Glomerular endothelial cell (primary cell): ENCODE measurements around the gene RPGR. TPM values are rescaled to one million over a fixed set of nuclear protein-coding genes. Genes with fewer than 3 reads are reported as not detected.
A peak's percentile ranks its signal among the peaks of the same experiment; 100 is the strongest.

ENCODE experiments used
- DNase-seq: peaks from one replicate; pipeline ENCODE4 v3.0.0-alpha.2; 2011; ENCODE audit warnings: low read depth, low spot score; ENCODE audit errors: extremely low read depth
- total RNA-seq: library from RNA; depleted of rRNA; stranded (reverse); fragments of >200 nt; gene quantifications from 2 replicates; pipeline ENCODE4 v1.2.3, GENCODE V29; 2015

Gene RPGR, protein sequence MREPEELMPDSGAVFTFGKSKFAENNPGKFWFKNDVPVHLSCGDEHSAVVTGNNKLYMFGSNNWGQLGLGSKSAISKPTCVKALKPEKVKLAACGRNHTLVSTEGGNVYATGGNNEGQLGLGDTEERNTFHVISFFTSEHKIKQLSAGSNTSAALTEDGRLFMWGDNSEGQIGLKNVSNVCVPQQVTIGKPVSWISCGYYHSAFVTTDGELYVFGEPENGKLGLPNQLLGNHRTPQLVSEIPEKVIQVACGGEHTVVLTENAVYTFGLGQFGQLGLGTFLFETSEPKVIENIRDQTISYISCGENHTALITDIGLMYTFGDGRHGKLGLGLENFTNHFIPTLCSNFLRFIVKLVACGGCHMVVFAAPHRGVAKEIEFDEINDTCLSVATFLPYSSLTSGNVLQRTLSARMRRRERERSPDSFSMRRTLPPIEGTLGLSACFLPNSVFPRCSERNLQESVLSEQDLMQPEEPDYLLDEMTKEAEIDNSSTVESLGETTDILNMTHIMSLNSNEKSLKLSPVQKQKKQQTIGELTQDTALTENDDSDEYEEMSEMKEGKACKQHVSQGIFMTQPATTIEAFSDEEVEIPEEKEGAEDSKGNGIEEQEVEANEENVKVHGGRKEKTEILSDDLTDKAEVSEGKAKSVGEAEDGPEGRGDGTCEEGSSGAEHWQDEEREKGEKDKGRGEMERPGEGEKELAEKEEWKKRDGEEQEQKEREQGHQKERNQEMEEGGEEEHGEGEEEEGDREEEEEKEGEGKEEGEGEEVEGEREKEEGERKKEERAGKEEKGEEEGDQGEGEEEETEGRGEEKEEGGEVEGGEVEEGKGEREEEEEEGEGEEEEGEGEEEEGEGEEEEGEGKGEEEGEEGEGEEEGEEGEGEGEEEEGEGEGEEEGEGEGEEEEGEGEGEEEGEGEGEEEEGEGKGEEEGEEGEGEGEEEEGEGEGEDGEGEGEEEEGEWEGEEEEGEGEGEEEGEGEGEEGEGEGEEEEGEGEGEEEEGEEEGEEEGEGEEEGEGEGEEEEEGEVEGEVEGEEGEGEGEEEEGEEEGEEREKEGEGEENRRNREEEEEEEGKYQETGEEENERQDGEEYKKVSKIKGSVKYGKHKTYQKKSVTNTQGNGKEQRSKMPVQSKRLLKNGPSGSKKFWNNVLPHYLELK
- total RNA-seq = 5.2 and 9.9 TPM in 2 replicates

GRCh38 chrX:38327007-38327774 lies at the start of gene RPGR:
Gene RPGR, minus strand, starts transcription at chrX:38327509. Its CDS starts 142 bp downstream, at chrX:38327367.
- no peak for DNase-seq

- DNase-seq = no peak
These were observed 49.4 kb upstream of the RPGR start for GRCh38 chrX:38376747-38377146.

GRCh38 chrX:38375891-38376290 lies 48.6 kb upstream of the RPGR start:
- no peak for DNase-seq

GRCh38 chrX:38374431-38374830 lies 47.1 kb upstream of the RPGR start:
- DNase-seq = no peak

DNA sequence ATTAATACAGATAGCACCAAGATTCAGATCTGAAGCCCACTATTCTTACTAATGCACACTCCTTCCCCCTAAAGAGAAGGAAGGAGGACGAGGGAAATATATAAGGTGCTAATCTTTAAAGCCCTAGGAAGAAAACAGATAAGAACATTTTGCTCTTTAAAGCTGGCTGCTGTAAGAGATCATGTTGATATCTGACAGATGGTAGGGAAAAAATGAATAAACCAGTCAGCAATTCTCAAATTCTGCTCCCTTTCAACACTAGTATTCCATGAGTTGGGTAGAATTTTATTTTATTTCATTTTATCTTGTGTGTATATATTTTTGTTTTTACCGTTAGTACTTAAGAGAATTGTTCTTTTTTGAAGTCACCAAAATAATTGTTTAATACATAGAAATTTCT lies 44.3 kb upstream of the RPGR start:
- DNase-seq = no peak

DNA sequence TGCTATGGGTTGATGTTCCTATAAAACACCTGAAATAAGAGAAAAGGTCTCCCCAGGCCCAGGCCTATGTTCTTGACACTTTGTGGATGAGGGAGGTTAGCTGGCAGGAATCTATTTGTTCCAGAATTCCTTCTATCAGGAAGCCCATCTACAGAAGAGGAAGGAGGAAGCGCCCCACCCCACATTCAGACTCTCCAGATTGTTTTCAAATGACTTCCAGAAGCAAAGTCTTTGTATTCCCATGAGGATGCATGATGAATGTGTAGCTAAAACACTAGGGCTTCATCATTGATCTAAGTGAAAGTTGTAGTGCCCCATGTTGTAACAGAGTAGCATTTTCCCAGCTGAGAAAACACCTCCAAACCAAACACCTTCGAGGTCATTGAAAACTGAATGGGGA lies 41.5 kb upstream of the RPGR start:
- no peak for DNase-seq

DNA sequence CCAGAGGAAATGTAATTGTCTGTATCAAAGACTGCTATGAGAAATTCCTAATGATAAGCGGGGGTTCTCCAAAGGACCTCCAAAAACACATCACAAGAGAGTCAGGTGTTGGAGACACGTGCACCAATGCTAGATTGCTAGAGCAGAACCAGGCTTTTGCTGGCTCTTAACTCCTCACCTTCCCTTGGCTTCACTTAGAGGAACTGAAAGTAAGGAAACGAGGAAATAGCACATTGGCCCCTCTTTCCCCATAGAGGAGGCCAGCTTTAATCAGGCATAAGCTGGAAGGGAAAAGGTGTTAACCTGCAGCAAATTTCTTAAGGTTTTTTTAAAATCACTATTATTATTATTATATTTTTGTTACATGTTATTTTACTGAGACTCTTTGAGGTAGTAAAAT lies 38.6 kb upstream of the RPGR start:
- no peak for DNase-seq

DNA sequence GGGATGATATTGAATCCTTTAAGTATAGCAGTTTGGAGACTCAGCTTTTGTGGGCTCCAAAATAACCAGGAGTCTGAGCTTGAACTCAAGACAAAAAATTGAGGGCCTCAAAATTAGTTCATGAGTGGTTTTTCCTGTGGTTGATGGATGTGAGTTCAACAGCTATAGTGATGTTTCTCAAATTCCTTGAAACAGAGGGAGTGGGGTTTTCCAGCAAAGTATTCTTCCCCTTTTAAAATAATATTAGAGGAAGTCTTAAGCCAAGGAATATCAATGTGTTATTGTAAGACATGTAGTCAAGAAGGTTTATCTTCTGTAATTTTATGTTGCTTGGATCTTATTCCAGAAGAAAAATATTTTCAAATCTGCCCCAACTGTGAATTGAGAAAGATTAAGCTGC lies 35.7 kb upstream of the RPGR start:
- DNase-seq = no peak

- no peak for DNase-seq
These were observed 30.7 kb upstream of the RPGR start for GRCh38 chrX:38357747-38358673.

GRCh38 chrX:38356401-38356800 lies 29.1 kb upstream of the RPGR start:
- no peak for DNase-seq

GRCh38 chrX:38352362-38352761 lies 25.1 kb upstream of the RPGR start, which contains the start of gene OTC:
Gene OTC, plus strand, starts transcription at chrX:38352604. Its CDS starts 93 bp downstream, at chrX:38352697.
- no peak for DNase-seq

- DNase-seq = no peak
These were observed 24.0 kb upstream of the RPGR start for GRCh38 chrX:38351346-38351745.

DNA sequence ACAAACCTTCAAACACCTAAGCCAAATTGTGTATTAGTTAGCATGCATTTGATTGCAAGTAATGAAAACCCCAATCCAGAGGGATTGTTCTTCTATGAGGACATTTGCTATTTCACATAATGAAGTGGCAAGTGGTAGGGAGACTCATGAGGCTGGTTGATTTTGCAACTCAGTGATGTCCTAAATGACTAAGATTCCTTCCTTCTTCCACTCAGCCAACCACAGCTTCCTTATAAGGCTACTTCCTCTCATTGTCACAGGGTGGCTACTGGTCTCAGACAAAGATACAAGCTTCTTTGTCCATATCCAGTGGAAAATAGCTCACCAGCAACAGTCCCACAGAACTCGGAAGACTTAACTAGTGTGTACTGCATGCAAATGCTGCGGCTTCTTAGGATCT lies 19.8 kb upstream of the RPGR start:
- peak; percentile 68 for DNase-seq

- no peak for DNase-seq
These were observed 18.8 kb upstream of the RPGR start for GRCh38 chrX:38346150-38346549.

DNA sequence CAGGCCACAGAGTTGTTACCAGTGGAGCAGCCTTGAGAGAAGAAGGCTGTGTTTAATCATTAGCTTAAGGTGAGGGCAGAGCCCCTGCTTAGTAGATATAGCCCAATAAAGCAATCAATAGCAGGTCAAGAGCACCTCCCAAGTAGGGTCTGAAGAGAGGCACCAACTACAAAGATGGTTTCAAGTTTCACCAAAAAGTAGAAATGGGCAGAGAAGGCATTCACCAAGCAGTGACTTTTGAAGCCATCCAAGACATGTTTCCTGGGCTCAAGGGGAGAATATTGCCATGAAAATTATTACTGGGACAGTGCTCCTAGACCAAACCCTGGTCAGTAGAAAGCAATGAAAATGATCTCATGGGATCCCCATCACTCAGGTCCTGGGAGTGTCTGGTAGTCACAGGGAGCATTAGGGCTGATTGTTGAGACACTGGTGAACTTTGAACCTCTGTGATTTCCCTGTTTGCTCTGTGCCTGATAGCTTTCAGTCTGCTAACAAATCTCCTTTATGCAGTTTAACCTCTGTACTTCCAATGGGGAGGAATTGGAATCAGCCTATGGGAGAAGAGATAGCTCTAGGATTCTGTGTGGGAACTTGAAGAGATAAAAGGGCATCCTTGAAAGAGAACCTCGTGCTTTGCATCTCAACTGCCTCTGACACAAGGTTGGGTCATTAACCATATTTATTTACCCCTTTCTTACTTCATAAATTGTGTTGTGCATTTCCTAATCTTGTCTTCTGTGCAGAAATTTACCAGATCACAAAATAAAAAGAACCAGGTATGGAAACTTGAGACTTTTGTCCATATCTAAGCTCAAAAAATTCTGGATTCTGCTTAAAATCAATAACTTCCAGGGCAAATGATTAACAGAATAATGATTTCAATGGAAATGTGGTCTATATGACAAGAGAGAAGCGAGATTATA lies 15.8 kb upstream of the RPGR start:
- DNase-seq = no peak

DNA sequence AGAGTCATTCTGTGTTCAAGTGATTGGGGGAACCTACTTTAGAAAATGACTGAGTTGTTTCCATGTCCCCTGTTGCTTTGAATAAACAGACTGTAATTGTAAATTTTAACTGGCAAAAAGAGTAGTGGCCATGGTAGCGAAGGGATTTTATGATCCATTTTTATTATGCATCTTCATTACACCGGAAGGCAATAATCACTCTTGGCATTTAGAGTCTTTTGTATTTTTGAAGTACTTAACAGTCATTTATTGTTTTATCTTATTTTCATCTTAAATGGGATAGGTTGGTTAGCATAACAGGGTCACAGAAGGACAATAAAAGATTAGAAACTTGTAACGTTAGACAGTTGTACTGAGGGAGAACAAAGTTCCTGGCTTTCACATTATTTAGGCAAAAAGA lies 14.1 kb upstream of the RPGR start:
- DNase-seq = no peak

- DNase-seq = no peak
These were observed 9.4 kb upstream of the RPGR start for GRCh38 chrX:38336538-38337240.

- DNase-seq = no peak
These were observed 8.1 kb upstream of the RPGR start for GRCh38 chrX:38335382-38335781.
